Activated effector memory CD4-positive, alpha-beta T cell treated with Interleukin-2 at 50 U/mL for 16 hours (primary cell): Measurements from ENCODE around the gene RABGAP1L.
"Not testable (repeated sequence)": the region's sequence is repeated elsewhere in the genome, so short reads cannot be mapped to it uniquely, and the experiment has no call there.

Experiments
- DNase-seq: peaks from one replicate; pipeline ENCODE4 v3.0.0-alpha.2; 2020

The RABGAP1L gene

DNA sequence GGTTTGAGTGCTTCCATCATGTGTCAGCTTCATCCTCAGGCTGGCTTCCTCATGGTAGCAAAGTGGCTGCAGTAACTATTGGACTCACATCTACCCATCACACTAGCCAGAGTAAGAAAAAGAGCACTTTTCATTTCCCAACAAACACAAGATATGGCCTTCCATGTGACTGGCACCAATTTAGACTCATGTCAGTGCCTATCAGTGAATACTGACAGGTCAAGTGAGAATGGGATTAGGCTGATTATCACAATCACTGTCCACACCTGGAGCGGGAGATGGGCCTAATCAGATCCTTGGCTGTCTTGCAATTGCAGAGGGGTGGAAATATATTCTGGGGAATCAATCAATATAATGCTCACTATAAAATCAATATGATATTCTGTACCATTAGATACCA is 2.9 kb upstream of the RABGAP1L start:
- no peak for DNase-seq

DNA sequence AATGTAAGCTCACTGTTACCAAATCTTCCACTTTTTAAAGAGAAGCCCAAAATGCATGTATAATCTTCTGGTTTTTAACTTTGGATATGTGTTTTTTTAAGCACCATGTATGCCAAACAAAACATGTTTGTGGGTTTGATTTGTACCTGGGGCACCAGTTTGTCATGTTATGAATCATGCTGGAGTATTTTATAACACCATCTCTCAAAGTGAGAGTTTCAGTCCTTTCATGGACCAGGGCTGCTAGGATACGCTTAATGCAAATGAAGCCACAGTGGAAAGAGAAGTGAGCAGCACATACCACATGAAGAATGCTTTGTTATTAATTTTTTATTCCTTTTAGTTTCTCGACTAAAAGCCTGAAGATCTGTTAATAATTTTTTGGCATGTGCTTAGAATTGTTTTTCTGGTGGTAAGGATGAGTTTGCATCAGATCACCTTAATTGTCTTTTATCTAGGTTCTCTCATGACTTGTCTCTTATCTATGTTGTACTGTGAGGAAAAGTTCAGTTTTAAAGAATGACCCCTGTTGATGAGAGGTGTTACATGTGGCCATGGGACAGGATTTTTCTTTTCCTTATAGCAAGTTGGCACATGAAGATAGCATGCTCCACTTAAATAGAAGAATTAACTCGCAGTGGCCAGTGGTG is 2.0 kb upstream of the RABGAP1L start:
- no peak for DNase-seq

DNA sequence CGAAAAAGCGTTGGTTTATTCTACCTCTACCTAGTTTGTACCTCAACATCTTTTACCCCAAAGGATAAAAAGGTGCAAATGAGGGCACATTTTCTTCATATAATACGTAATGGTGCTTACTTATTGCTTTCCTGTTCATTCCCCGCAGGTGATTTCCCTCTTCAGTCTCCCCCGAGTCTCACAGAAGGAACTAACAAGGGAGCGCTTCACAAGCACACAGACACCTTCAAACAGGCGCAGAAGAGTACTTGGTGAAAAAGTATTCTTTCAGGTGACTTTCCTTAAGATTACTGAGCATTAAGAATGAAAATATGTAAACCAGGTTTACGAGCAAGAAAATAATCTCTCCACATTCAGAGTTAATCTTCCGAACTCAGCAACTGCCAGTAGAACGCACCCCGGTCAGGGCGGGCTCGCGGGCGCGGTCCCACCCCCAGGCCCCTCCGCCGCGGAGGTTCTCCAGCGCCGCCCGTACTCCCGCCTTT is 511 bp upstream of the RABGAP1L start:
- no peak for DNase-seq

DNA sequence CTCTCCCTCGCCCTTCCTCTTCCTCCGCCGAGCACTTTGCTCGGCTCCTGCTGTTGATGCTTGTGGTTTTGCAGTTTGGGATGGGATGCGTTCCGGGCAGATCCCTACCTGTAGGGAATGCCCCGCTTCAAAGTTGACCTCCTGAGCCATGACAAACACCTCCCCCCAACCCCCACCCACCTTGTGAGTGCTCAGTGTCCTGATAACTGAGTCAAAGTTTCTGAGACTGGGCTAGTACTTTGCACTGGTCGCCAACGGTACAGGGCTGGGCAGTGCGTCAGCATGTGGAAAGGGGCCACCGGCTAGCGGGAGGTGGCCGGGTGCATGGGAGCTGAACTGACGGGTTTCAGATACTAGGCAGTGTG is 771 bp downstream of the RABGAP1L start:
- no peak for DNase-seq

DNA sequence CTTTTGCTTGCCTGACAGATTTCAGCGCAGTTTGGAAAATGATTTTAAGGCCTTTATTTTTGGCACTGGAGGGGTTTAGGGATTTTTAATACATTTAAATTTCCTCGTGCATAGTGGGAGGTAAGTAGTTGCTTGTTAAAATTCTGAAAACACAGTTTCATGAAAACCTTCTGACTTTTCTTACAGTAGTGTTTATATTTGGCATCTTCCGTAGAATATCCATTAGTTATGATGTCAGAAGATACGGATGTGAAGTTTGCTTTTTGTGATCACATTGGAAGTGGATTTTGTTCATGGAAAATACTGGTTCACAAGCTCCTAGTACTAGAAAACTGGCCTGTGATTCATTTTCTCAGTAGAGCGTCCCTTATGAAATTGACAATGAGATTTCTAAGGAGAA is 1.3 kb downstream of the RABGAP1L start:
- DNase-seq = no peak

DNA sequence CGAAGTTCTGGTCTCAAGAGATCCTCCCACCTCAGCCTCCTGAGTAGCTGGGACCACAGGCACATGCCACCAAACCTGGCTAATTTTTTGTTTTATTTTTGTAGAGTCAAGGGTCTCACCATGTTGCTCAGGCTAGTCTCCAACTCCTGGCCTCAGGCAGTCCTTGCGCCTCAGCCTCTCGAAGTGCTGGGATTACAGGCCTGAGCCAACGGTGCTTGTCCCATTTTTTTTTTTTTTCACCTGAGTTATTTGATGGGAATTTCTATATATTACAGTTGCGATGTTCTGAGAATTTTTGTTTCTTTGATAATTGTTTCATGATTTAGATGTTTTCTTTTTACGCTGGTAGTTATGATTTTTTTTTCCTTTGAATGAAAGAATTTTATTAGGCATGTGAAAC is 2.5 kb downstream of the RABGAP1L start:
- DNase-seq = no peak

DNA sequence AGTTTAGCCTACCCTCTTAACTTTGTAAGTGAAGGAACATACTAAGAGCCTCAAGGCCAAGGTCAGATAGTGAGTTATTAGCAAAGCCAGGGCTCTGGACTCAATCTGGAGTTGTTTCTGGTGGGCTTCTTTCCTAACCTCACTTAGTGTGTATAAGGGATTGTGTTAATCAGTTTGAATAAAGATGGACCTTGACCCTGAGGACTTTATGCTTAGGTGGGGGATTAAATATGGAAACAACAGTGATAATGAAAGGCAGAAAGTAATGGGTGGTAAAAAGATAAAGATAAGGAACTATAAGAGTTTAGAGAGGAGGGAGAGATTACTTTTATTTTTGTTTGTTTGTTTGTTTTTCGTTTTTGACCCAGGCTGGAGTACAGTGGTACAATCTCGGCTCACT is 5.5 kb downstream of the RABGAP1L start:
- no peak for DNase-seq

DNA sequence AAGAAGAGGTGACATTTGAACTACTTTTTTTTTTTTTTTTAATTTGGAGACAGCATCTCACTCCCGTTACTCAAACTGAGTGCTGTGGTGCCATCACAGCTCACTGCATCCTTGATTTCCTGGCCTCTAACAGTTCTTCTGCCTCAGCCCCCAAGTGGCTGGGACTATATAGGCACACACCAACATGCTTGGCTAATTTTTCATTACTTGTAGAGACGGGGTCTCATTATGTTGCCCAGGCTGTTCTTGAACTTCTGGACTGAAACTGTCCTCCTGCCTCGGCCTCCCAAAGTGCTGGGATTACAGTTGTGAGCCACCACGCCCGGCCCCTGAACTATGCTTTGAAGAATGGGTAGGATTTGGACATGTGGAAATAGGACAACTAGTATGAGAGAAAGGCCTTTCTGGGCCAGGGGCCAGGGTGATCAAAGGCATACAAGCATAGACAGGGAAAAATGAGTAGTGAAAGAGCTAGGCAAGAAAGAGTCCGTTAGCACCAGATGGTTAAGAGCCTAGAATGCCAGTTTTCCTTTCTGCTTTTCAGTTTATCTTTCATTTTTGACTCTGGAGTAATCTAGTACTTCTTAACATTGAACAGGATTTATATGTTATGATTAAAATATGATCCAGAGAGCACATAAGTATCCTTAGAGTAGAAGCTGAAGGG is 6.3 kb downstream of the RABGAP1L start:
- DNase-seq = no peak

DNA sequence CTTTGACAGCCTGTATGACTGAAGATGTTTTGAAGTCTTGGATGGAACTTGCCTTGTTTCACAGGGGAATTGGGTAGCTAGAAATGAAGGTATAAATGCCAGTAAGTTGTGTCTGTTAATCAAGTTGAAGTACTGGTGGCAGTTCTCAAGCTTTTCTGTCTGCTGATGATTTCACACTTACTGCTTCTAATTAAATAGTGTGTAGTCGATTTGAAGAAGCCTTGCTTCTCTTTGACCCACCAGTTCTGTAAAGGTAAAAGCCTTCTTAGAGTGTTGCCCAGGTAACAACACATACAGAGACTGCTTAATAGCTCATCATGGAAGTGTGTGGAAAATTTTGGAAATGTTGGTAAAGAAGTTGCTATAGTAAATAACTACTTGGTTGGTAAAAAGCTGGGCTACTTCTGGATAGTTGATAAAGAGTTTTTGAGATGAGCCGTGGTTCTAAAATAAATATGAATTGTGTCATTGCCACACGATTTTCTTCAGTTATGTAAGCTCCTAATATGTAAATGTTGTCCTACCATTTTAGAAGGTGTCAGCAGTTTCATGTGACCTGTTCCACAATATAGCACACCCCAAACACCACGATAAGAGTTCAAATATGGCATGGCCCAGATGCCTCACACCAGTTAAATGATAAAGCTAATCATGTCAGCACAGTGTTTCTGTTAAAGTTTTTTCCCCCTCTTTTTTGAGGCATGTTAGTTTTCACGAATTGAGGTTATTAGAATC is 7.4 kb downstream of the RABGAP1L start:
- no peak for DNase-seq

DNA sequence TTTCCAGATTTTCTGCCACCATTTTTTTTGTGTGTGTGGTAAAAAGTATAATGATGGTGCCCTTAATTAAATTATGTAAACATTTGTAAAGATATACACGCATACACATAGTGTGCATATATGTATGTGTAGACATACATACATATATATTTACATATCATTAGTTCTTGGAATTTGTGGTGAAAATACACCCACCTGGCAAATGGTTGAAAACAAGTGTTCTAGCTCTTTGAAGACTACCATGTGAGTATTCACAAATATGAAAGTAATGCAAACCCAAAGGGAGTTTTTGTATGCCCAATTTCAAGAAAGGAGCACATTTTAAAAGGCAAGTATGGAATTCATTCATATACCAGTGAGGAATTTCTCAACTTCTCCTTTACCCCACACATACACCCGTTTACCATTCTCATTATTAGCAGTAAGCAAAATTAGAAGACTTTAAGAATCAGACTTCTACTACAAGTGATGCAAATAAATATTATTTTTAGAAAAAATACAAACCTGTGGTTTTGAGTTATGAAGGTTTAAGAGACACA is 8.0 kb downstream of the RABGAP1L start:
- no peak for DNase-seq

DNA sequence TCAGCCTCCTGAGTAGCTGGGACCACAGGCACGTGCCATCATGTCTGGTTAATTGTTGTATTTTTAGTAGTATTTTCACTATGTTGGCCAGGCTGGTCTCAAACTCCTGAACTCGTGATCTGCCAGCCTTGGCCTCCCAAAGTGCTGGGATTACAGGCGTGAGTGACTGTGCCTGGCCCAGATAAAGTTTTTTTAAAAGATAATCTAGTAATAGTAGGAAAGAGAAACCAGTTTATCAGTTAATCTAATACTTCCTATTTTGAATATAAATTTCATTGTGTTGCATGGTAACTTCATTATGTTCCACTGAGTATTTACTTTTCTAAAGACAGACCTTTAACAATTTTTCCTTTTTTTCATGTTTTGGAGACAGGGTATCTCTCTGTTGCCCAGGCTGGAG is 10.0 kb downstream of the RABGAP1L start:
- no peak for DNase-seq

DNA sequence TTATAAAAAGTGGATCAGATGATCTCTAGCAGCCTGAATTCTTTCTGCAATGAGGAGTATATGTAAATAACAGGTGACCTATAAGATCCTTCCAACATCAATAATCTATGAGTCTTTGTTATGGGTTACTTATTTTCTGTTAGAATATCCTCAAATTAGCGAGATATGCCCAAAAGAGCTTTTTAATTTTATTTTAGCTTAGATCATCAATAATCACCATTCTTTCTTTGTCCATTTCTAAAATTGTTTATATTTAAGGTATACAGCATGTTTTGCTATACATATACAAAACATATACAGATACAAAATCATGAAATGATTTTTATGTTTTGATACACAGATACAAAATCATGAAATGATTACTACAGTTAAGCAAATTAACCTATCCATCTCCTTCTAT is 11.8 kb downstream of the RABGAP1L start:
- no peak for DNase-seq

DNA sequence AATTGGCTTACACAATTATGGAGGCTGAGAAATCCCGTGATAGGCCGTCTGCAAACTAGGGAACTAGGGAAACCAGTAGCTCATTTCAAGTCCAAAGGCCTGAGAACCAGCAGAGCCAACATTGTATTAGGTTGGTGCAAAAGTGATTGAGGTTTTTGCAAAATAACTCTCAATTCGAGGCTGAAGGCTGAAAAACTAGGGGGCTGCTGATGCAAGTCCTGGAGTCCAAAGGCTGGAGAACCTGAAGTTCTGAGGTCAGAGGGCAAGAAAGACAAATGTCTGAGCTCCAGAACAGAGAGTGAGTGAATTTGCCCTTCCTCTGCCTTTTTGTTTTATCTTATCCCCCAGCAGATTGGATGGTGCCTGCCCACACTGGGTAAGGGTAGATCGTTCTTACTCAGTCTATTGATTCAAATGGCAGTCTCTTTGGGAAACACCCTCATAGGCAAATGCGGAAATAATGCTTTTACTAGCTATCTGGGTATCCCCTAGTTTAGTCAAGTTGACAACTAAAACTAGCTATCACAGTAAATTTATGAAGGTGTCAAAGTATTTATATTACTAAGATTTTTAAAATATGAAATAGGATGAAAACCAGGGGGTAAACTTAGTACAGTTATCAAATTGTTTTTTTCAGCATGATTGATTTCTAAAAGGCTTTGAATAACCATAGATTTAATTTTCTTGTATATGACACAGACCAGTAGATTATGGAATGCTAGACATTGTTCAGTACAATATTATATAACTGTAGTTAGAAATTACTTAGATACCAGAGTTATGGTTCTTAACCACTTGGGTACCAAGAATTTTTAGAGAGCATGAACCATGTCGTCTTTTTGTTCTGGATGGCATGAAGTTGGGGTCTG is 15.4 kb downstream of the RABGAP1L start:
- DNase-seq = no peak

DNA sequence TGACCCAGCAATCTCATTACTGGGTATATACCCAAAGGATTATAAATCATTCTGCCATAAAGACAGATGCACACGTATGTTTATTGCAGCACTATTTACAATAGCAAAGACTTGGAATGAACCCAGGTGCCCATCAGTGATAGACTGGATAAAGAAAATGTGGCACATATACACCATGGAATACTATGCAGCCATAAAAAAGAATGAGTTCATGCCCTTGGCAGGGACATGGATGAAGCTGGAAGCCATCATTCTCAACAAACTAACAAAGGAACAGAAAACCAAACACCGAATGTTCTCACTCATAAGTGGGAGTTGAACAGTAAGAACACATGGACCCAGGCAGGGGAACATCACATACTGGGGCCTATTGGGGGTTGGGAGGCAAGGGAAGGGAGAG is 19.1 kb downstream of the RABGAP1L start:
- not testable (repeated sequence) for DNase-seq

DNA sequence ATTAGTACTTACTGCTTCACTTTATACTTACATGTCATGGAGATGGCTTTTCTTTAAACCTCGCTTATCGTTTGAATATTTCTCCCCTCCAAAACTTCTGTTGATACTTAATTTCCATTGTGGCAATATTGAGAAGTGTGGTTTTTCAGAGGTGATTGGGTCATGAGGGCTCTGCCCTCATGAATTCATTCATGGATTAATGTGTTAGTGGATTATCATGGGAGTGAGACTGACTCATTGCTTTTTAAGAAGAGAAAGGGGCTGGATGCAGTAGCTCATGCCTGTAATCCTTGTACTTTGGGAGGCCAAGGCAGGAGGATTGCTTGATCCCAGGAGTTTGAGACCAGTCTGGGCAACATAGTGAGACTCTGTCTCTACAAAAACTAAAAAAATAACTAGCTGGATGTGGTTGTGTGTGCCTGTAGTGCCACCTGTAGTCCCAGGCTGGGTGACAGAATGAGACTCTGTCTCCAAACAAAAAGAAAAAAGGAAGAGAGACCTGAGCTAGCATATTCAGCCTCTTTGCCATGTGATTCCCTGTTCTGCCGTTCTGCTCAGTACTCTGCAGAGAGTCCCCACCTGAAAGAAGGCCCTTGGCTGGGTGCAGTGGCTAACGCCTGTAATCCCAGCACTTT is 30.2 kb downstream of the RABGAP1L start:
- DNase-seq = no peak

DNA sequence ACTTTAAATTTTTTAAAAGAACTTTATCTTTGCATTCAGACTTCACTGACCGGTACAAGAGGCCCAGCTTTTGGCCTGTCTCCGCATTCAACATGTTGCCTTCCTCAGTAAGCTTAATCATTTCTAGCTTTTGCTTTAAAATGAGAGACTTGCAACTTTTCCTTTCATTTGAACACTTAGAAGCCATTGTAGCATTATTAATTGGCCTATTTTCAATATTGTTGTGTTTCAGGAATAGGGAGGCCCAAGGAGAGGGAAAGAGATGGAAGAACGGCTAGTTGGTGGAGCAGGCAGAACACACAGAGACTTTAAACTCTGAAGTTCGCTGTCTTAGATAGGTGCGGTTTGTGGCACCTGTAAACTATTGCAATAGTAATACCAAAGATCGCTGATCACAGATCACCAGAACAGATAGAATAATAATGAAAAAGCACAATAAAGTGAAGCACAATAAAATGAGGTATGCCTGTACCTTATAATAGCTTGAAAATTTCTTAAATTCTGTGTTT is 31.4 kb downstream of the RABGAP1L start:
- no peak for DNase-seq

DNA sequence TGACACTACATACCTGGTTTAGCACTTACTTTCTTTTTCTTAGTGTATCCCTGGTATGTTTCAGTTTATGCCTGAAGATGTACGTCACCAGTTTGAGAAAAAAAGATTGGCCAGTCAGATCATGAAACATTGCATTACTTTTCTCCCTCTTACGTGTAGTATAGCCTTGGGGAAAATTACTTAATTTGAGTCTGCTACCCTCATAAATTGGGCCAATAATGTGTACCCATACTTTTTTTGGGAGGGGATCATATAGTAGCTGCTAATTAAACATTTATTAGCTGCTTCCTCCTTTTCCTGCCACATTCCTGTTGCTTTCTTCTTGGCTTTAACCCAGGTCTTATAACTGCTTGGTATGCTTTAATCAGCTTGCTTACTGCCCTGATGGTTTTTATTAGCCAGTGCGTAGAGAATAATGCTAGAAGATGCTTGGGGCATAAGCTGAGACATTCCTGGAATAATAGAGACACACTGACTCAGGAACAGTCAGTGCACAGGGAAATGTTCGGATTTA is 32.1 kb downstream of the RABGAP1L start:
- DNase-seq = no peak

DNA sequence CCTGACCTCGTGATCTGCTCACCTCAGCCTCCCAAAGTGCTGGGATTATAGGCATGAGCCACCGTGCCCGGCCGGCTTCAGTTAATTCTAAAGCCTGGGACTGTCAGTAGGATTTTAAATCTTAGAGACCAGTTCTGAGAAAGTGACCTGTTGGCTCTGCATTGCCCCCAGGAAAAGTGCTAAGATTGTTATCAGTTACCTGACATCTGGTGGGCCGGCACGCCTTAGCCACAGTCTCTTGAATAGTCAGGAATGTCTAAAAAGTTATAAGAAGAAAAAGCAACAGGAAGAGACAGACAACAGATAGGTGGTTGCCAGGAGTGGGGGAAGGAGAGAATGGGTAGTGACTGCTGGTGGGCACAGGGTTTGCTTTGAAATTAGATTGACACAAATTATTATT is 35.1 kb downstream of the RABGAP1L start:
- DNase-seq = no peak

DNA sequence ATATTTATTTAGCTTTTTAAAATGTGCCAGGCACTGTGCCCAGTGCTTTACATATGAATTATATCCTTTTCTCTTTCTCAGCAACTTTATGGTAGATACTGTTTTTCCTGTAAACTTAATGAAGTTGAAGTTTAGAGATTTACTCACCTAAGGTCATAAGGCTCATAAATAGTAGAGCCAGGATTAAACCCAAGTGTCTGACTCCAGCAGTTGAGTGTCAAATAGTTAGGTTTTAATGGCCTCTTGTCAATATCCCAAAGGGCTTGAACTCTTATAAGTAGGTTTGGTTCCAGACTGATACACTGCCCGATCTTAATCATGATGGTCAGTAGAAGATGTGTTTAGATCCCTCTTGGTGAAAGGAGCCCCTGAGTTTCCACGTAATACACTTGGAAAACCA is 37.8 kb downstream of the RABGAP1L start:
- DNase-seq = no peak

DNA sequence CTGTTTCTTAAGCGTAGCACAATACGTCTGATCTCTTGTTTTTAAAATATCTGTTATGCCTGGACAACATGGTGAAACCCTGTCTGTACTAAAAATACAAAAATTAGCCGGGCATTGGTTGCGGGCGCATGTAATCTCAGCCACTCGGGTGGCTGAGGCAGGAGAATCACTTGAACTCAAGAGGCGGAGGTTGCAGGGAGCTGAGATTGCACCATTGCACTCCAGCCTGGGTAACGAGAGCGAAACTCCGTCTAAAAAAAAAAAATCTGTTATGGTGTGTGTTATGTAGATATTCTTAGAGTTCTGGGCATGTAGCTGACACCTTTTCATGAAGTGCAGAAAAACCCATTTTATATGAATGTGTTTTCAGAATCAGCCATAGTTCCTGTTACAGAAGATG is 38.2 kb downstream of the RABGAP1L start:
- DNase-seq = no peak

DNA sequence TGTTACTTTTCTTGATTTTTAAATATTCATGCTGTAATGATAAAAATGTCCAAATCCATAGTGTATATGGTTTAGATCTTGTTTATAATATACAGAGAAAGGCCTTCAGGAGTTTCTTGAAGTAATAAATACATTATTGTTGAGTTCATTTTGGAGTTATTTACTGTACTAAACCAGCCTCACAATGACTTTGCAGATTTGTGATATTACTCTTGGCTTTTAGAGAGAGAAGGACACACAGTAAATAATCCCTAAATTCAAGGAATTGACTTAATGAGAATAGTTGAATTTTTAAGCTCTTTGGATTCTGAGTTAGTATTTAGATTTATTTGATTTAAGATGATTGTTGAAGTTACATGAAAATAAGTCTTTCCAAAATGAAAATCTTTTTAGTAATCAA is 38.9 kb downstream of the RABGAP1L start:
- no peak for DNase-seq

DNA sequence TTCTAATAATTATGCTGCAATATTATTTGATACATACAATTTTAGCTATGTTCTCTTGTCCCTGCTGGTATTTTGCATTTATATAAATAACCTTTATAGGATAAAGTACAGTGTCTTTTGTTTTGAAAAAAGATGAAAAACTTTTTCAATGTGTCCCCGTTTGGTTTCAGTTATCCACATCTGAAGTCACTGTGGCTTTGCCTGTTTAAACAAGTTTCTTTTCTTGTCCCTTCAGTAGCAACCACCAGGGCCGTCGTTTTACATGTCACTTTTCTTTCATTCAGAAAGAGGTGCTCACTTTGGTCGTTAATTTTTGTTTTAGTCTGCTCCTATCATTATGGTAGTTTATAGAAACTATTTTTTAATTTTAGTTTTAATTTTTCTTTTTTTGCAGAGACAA is 41.4 kb downstream of the RABGAP1L start:
- no peak for DNase-seq
